Mesothelial cell of epicardium (in vitro differentiated cells): Measurements from ENCODE around the gene DMD. TPM values are rescaled to one million over a fixed set of nuclear protein-coding genes. Genes with fewer than 3 reads are reported as not detected.

ENCODE experiments used
- DNase-seq, 2 experiments: peaks; one replicate each; pipeline ENCODE4 v3.0.0; 2021; ENCODE audit warnings: low spot score in 2 of 2; ENCODE audit not compliant: unreplicated experiment in 2 of 2
- H3K27ac Mint-ChIP-seq: 2 replicates; pipeline ENCODE4 v1.8.0; 2021; ENCODE audit warnings: mixed read lengths
- H3K27me3 Mint-ChIP-seq: 2 replicates; pipeline ENCODE4 v1.8.0; 2021; ENCODE audit warnings: low read depth, mixed read lengths
- H3K36me3 Mint-ChIP-seq: 2 replicates; pipeline ENCODE4 v1.8.0; 2021; ENCODE audit warnings: mixed read lengths
- H3K4me1 Mint-ChIP-seq: 2 replicates; pipeline ENCODE4 v1.8.0; 2021; ENCODE audit warnings: mixed read lengths
- H3K4me3 Mint-ChIP-seq: 2 replicates; pipeline ENCODE4 v1.8.0; 2021; ENCODE audit warnings: mild to moderate bottlenecking, moderate library complexity, mixed read lengths
- H3K9me3 Mint-ChIP-seq: 2 replicates; pipeline ENCODE4 v1.8.0; 2021; ENCODE audit warnings: mixed read lengths
- total RNA-seq: library from RNA; stranded (reverse); gene quantifications from 3 replicates; pipeline ENCODE4 v1.2.1, GENCODE V29; 2021
- TF ChIP-seq, protein P1 (sequence below): fragments of 200-600 bp; sonication (generic); IDR thresholded peaks from one replicate; pipeline ENCODE4 v1.5.0; 2021; ENCODE audit warnings: antibody characterized with exemption; ENCODE audit not compliant: unreplicated experiment

DMD gene
- total RNA-seq, 1 donor from 2014 or later = 79.4 TPM

DNA sequence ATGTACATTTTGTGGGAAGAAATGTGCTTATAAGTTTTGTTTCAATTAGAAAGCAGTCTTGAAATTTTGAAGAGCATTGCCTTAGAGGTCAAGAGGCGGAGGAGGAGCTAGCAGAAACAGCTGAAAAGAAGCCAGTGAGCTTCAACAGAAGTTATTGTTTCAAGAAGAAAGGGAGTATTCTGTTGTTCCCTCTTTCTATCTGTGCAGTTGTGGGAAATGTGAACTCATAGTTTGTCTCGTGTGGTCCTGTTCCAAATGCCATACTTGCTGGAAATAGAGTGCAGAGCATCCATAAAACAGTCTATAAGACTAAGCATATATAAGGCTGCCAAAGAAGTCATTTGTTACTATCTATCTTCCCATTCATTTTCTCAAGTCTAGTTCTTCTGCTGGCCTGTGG, 1015.7 kb downstream of the DMD start:
- no peaks in the 10 kb centered on the region for H3K4me1 Mint-ChIP-seq
- peaks cover 27% of the 10 kb centered on the region for H3K9me3 Mint-ChIP-seq
- H3K4me3 Mint-ChIP-seq = no peak overlapping the region
- H3K27me3 Mint-ChIP-seq = no peaks in the 10 kb centered on the region
- H3K36me3 Mint-ChIP-seq = peaks cover 5% of the 10 kb centered on the region
- no peak for DNase-seq
- TF ChIP-seq, protein P1, sequence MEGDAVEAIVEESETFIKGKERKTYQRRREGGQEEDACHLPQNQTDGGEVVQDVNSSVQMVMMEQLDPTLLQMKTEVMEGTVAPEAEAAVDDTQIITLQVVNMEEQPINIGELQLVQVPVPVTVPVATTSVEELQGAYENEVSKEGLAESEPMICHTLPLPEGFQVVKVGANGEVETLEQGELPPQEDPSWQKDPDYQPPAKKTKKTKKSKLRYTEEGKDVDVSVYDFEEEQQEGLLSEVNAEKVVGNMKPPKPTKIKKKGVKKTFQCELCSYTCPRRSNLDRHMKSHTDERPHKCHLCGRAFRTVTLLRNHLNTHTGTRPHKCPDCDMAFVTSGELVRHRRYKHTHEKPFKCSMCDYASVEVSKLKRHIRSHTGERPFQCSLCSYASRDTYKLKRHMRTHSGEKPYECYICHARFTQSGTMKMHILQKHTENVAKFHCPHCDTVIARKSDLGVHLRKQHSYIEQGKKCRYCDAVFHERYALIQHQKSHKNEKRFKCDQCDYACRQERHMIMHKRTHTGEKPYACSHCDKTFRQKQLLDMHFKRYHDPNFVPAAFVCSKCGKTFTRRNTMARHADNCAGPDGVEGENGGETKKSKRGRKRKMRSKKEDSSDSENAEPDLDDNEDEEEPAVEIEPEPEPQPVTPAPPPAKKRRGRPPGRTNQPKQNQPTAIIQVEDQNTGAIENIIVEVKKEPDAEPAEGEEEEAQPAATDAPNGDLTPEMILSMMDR = no peak
- H3K27ac Mint-ChIP-seq = no peak overlapping the region

DNA sequence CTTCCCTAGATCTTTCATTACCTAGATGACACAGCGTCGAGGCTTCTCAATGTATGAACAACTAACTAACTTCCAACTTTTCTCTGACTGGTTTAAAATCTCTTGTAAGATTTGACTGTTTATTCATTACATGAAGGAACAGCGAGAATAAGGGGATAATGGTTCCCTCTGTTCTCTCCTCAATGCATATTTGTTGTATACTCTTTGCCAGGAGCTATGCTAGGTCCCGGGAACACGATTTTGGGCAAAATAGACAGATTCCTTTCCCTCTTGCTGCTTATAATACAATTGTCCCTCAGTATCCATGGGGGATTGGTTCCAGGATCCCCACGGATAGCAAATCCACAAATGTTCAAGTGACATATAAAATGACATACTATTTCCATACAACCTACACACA, 1020.0 kb downstream of the DMD start:
- no peak for DNase-seq
- Mint-ChIP-seq H3K27me3 (no peaks in the 10 kb centered on the region), H3K36me3 (peaks cover 5% of the 10 kb centered on the region), H3K27ac (no peak overlapping the region), H3K9me3 (peaks cover 27% of the 10 kb centered on the region), H3K4me3 (no peak overlapping the region), H3K4me1 (no peaks in the 10 kb centered on the region)
- TF ChIP-seq, protein P1 = no peak

DNA sequence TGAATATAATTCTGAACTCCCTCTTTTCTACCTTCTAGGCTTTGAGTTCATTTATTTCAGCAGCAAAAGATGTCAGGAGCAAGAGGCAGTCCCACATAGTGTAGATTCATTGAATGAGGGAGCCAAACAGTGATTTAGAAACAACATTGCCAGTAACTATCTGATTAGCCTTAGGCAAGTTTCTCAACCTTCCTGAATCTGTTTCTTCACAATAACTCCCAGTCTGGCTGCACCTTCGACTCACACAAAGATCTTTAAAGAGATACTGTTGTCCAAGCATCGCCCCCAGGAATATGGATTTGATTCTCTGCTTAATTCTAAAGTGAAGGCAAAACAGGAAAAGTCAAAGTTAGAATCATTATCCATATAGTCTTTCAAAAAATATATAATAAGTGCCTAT, 1026.2 kb downstream of the DMD start:
- H3K27me3 Mint-ChIP-seq = peaks cover 1% of the 10 kb centered on the region
- H3K27ac Mint-ChIP-seq = peak overlapping the region; percentile 40
- no peaks in the 10 kb centered on the region for H3K36me3 Mint-ChIP-seq
- H3K4me1 Mint-ChIP-seq = peaks cover 9% of the 10 kb centered on the region
- no peak for DNase-seq
- peaks cover 8% of the 10 kb centered on the region for H3K9me3 Mint-ChIP-seq
- no peak overlapping the region for H3K4me3 Mint-ChIP-seq
- TF ChIP-seq, protein P1 = no peak

DNA sequence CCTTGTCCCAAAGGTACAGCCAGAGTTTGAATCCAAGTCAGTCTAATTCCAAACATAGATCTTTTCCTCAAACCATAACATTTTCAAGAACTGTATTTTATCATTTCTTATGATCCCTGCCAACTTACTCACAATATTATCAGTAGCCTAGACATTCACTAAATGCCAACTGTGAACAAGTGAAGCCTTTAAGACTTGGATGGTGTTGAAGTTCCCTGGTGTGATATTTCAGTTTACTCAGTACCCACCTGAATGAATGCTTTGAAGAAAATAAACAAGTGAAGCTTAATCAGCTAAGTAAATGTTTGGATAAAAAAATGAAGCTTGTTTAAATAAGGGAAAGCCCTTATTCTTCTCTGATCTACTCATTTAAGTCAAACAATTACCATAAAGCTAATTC, 1028.3 kb downstream of the DMD start:
- DNase-seq = no peak
- Mint-ChIP-seq H3K36me3 (no peaks in the 10 kb centered on the region), H3K4me3 (no peak overlapping the region), H3K4me1 (peaks cover 13% of the 10 kb centered on the region), H3K27me3 (peaks cover 1% of the 10 kb centered on the region), H3K9me3 (peaks cover 12% of the 10 kb centered on the region), H3K27ac (no peak overlapping the region)
- TF ChIP-seq, protein P1 = no peak

DNA sequence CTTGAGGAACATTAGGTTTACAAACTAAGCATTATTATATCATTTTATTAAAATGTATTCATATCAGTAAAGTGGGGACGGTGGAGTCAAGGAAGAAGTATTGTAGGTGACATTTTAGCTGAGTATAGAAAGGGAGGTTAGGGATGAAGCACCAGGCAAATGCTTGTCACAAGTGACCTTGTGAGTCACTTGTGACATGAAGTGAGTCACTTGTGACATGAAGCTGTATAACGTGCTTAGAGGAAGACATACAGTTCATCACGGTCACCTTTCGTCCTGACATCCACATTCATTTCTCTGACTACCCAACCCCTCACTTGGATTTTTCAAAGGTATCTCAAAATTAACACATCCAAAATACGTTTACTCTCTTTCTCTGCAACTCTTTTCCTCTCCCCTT, 1034.8 kb downstream of the DMD start:
- Mint-ChIP-seq H3K36me3 (no peaks in the 10 kb centered on the region), H3K9me3 (peaks cover 34% of the 10 kb centered on the region), H3K27me3 (peaks cover 1% of the 10 kb centered on the region), H3K4me1 (peaks cover 3% of the 10 kb centered on the region), H3K27ac (no peak overlapping the region), H3K4me3 (no peak overlapping the region)
- TF ChIP-seq, protein P1 = no peak
- no peak for DNase-seq

DNA sequence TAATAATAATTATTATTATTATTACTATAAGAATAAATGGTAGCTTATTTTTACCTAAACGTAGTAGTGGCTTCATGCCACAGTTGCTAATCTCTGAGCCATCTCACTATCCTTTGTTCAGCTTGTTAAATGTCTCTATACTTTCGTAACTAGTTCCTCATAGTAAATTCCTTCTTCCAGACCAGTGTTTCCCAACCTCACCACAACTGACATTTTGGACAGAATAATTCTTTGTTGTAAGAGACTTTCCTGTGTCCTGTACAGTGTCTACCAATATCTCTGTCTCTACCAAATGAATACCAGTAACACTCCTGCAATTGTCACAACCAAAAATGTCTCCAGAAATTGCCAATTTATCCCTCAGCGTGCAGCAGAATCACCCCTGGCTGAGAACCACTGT, 1040.9 kb downstream of the DMD start:
- Mint-ChIP-seq H3K9me3 (peaks cover 40% of the 10 kb centered on the region), H3K27me3 (no peaks in the 10 kb centered on the region), H3K4me1 (no peaks in the 10 kb centered on the region), H3K4me3 (no peak overlapping the region), H3K27ac (no peak overlapping the region), H3K36me3 (peaks cover 2% of the 10 kb centered on the region)
- no peak for DNase-seq
- TF ChIP-seq, protein P1 = no peak
